H1 (cell line): ENCODE measurements around the gene SLC27A2. TPM values are rescaled to one million over a fixed set of nuclear protein-coding genes. Genes with fewer than 3 reads are reported as not detected.

ENCODE experiments used
- CTCF ChIA-PET: fragments of 300-600 bp; sonication (Branson Sonifier 250); formaldehyde crosslinking; loops from one replicate; lab custom pipeline; 2021; ENCODE audit not compliant: partially characterized antibody; lab: Charles Lee
- POLR2A ChIA-PET: fragments of 300-600 bp; sonication (Branson Sonifier 250); formaldehyde crosslinking; loops from one replicate; lab custom pipeline; 2021; ENCODE audit warnings: inconsistent platforms; ENCODE audit not compliant: partially characterized antibody; lab: Charles Lee
- DNase-seq, 2 experiments: peaks; one replicate each; pipeline versions ENCODE4 v3.0.0 to v3.0.0-alpha.2; 2010 to 2022; ENCODE audit warnings: low spot score in 2 of 2, low read depth in 1 of 2, mixed read lengths in 1 of 2
- FAIRE-seq: peaks from 2 replicates; lab custom pipeline; 2011; peaks lifted over from hg19 to GRCh38; lab: Jason Lieb, UNC
- H2AFZ ChIP-seq: 2 replicates; pipeline ENCODE4 v1.8.1; 2012; ENCODE audit warnings: low read length, inconsistent platforms
- H2AK5ac ChIP-seq: 2 replicates; pipeline ENCODE4 v1.6.1; 2013; ENCODE audit warnings: low read depth, low read length
- H2BK120ac ChIP-seq: replicated peaks from 2 replicates; pipeline ENCODE3; 2013; ENCODE audit warnings: low read depth, low read length, inconsistent platforms
- H2BK12ac ChIP-seq: 2 replicates; pipeline ENCODE4 v1.6.1; 2013; ENCODE audit warnings: low read depth, low read length
- H2BK15ac ChIP-seq: 2 replicates; pipeline ENCODE4 v1.6.1; 2013; ENCODE audit warnings: low read length
- H2BK20ac ChIP-seq: 2 replicates; pipeline ENCODE4 v1.6.1; 2013; ENCODE audit warnings: low read length
- H2BK5ac ChIP-seq: 2 replicates; pipeline ENCODE4 v1.6.1; 2013; ENCODE audit warnings: low read depth, low read length
- H3K14ac ChIP-seq: 2 replicates; pipeline ENCODE4 v1.6.1; 2013; ENCODE audit warnings: inconsistent platforms; ENCODE audit not compliant: insufficient read length
- H3K18ac ChIP-seq: 2 replicates; pipeline ENCODE4 v1.6.1; 2013; ENCODE audit warnings: low read length; ENCODE audit errors: extremely low read depth
- H3K23ac ChIP-seq: 2 replicates; pipeline ENCODE4 v1.6.1; 2013; ENCODE audit warnings: inconsistent platforms; ENCODE audit not compliant: insufficient read length
- H3K23me2 ChIP-seq: 2 replicates; pipeline ENCODE4 v1.6.1; 2013; ENCODE audit warnings: low read depth, low read length
- H3K27ac ChIP-seq: 2 replicates; pipeline ENCODE4 v1.6.1; 2011; ENCODE audit warnings: low read depth, low read length, inconsistent platforms
- H3K27me3 ChIP-seq, 4 experiments: replicated peaks in 1 of 4; 1 replicate in 1 of 4; 2 replicates in 3 of 4; pipeline versions ENCODE4 v1.6.1 to v1.8.1; 2011 to 2013; ENCODE audit warnings: low read length in 3 of 4, mild to moderate bottlenecking in 3 of 4, inconsistent platforms in 2 of 4, mixed read lengths in 2 of 4, moderate library complexity in 1 of 4; ENCODE audit not compliant: control insufficient read depth in 3 of 4, insufficient read depth in 3 of 4; ENCODE audit errors: extremely low read depth in 1 of 4
- H3K36me3 ChIP-seq, 4 experiments: 2 replicates each; pipeline versions ENCODE4 v1.6.1 to v1.8.1; 2011 to 2013; ENCODE audit warnings: mild to moderate bottlenecking in 4 of 4, low read length in 3 of 4, moderate library complexity in 2 of 4, control low read depth in 1 of 4, inconsistent platforms in 1 of 4; ENCODE audit not compliant: insufficient read depth in 4 of 4, control insufficient read depth in 2 of 4
- H3K4ac ChIP-seq: replicated peaks from 2 replicates; pipeline ENCODE3; 2013; ENCODE audit warnings: low read length, low read depth, mixed read lengths, inconsistent platforms; ENCODE audit not compliant: insufficient read length
- H3K4me1 ChIP-seq, 4 experiments: replicated peaks in 1 of 4; 1 replicate in 1 of 4; 2 replicates in 3 of 4; pipeline versions ENCODE4 v1.6.1 to v1.8.1; 2011 to 2013; ENCODE audit warnings: low read length in 3 of 4, inconsistent platforms in 2 of 4, mixed read lengths in 1 of 4; ENCODE audit not compliant: insufficient read depth in 4 of 4, control insufficient read depth in 3 of 4
- H3K4me2 ChIP-seq, 2 experiments: 2 replicates each; pipeline versions ENCODE4 v1.6.1 to v1.8.1; 2011 to 2013; ENCODE audit warnings: low read depth in 2 of 2, low read length in 2 of 2, control low read depth in 1 of 2, inconsistent platforms in 1 of 2, mild to moderate bottlenecking in 1 of 2; ENCODE audit not compliant: insufficient read depth in 1 of 2
- H3K4me3 ChIP-seq, 4 experiments: fragments of 200-600, 300-600 bp in 1 of 4; sonication (generic), shearing (Covaris generic), sonication (Bioruptor Twin) in 1 of 4; 2 replicates each; pipeline versions ENCODE4 v1.5.1 to v1.8.1; 2011 to 2016; ENCODE audit warnings: low read length in 4 of 4, low read depth in 3 of 4, control low read depth in 2 of 4, inconsistent platforms in 2 of 4, mild to moderate bottlenecking in 2 of 4, mixed read lengths in 1 of 4, moderate library complexity in 1 of 4; ENCODE audit not compliant: insufficient read depth in 2 of 4; ENCODE audit errors: extremely low read depth in 1 of 4
- H3K56ac ChIP-seq: replicated peaks from 2 replicates; pipeline ENCODE3; 2013; ENCODE audit warnings: low read depth, mild to moderate bottlenecking, mixed read lengths, low read length, inconsistent platforms; ENCODE audit not compliant: insufficient read length
- H3K79me1 ChIP-seq: 2 replicates; pipeline ENCODE4 v1.6.1; 2013; ENCODE audit warnings: low read depth, low read length, control low read depth
- H3K79me2 ChIP-seq, 2 experiments: 2 replicates each; pipeline versions ENCODE4 v1.6.1 to v1.8.1; 2012 to 2013; ENCODE audit warnings: low read length in 2 of 2, mild to moderate bottlenecking in 2 of 2, inconsistent platforms in 1 of 2; ENCODE audit not compliant: insufficient read depth in 2 of 2, control insufficient read depth in 1 of 2
- H3K9ac ChIP-seq, 4 experiments: replicated peaks in 1 of 4; 1 replicate in 1 of 4; 2 replicates in 3 of 4; pipeline versions ENCODE4 v1.6.1 to v1.8.1; 2011 to 2013; ENCODE audit warnings: low read depth in 3 of 4, low read length in 3 of 4, control low read depth in 2 of 4, mild to moderate bottlenecking in 2 of 4, moderate library complexity in 2 of 4, inconsistent platforms in 1 of 4; ENCODE audit errors: extremely low read depth in 1 of 4
- H3K9me3 ChIP-seq, 2 experiments: 2 replicates each; pipeline versions ENCODE4 v1.6.1 to v1.8.1; 2012 to 2013; ENCODE audit warnings: mild to moderate bottlenecking in 2 of 2, moderate library complexity in 2 of 2, control low read depth in 1 of 2, inconsistent platforms in 1 of 2, low read depth in 1 of 2, low read length in 1 of 2, mixed read lengths in 1 of 2; ENCODE audit not compliant: insufficient read depth in 2 of 2
- H4K20me1 ChIP-seq, 2 experiments: replicated peaks in 1 of 2; 2 replicates each; pipeline versions ENCODE3 to v1.8.1; 2011 to 2013; ENCODE audit warnings: inconsistent platforms in 2 of 2, low read length in 2 of 2, mild to moderate bottlenecking in 1 of 2; ENCODE audit not compliant: insufficient read depth in 2 of 2, control insufficient read depth in 1 of 2
- H4K5ac ChIP-seq: 2 replicates; pipeline ENCODE4 v1.6.1; 2013; ENCODE audit warnings: low read length, low read depth, mixed read lengths, inconsistent platforms; ENCODE audit not compliant: insufficient read length
- H4K8ac ChIP-seq: 2 replicates; pipeline ENCODE4 v1.8.0; 2013; ENCODE audit warnings: mild to moderate bottlenecking, moderate library complexity, low read length, inconsistent platforms; ENCODE audit not compliant: insufficient read depth; ENCODE audit errors: extremely low read depth
- H4K91ac ChIP-seq: replicated peaks from 2 replicates; pipeline ENCODE3; 2013; ENCODE audit warnings: low read length, mixed read lengths, inconsistent platforms; ENCODE audit not compliant: insufficient read length
- ASH2L ChIP-seq: fragments of 200-600, 300-600 bp; sonication (generic); IDR thresholded peaks from one replicate; pipeline ENCODE4 v1.7.1; 2017; ENCODE audit warnings: low read length
- ATF2 ChIP-seq: IDR thresholded peaks from 2 replicates; pipeline ENCODE4 v1.6.1; 2012; ENCODE audit warnings: low read length, inconsistent platforms
- BCL11A ChIP-seq, 2 experiments: IDR thresholded peaks; one replicate each; pipeline ENCODE4 v1.6.1; 2011; ENCODE audit warnings: low read depth in 2 of 2, low read length in 2 of 2, mild to moderate bottlenecking in 2 of 2
- BRCA1 ChIP-seq: IDR thresholded peaks from 2 replicates; pipeline ENCODE4 v1.6.1; 2012; ENCODE audit warnings: low read depth, low read length, improper control_type of control experiment
- CBX5 ChIP-seq: fragments of 300-800, 300-1000 bp; sonication (generic); IDR thresholded peaks from 2 replicates; pipeline ENCODE4 v1.7.1; 2016; ENCODE audit warnings: antibody characterized with exemption, low read length, low read depth
- CHD1 ChIP-seq: IDR thresholded peaks from 2 replicates; pipeline ENCODE4 v1.6.1; 2012; ENCODE audit warnings: low read depth, low read length, improper control_type of control experiment
- CHD2 ChIP-seq: IDR thresholded peaks from 2 replicates; pipeline ENCODE4 v1.6.1; 2012; ENCODE audit warnings: low read length, improper control_type of control experiment
- GABPA ChIP-seq: IDR thresholded peaks from 2 replicates; pipeline ENCODE4 v1.6.1; 2011; ENCODE audit warnings: mild to moderate bottlenecking, low read length, moderate library complexity, borderline replicate concordance; ENCODE audit not compliant: insufficient read depth
- HDAC2 ChIP-seq, 2 experiments: fragments of 300-600 bp in 1 of 2; sonication (generic) in 1 of 2; IDR thresholded peaks; 2 replicates each; pipeline ENCODE4 v1.6.1; 2011 to 2012; ENCODE audit warnings: low read depth in 2 of 2, low read length in 2 of 2, mild to moderate bottlenecking in 2 of 2, moderate library complexity in 2 of 2, borderline replicate concordance in 1 of 2, inconsistent platforms in 1 of 2
- KDM4A ChIP-seq: IDR thresholded peaks from one replicate; pipeline ENCODE4 v1.7.1; 2012; ENCODE audit warnings: low read depth, mild to moderate bottlenecking, moderate library complexity, low read length, inconsistent platforms; ENCODE audit not compliant: severe bottlenecking
- SIX5 ChIP-seq: IDR thresholded peaks from 2 replicates; pipeline ENCODE4 v1.6.1; 2011; ENCODE audit warnings: mild to moderate bottlenecking, low read depth, low read length
- TBP ChIP-seq: IDR thresholded peaks from 2 replicates; pipeline ENCODE4 v1.6.1; 2011; ENCODE audit warnings: low read depth, low read length, improper control_type of control experiment
- WGBS, 2 experiments: shearing (Covaris generic) in 1 of 2; methylation state at CpG; one replicate each; pipeline versions ENCODE4 v1.1.6 to v1.1.7; 2013 to 2015; ENCODE audit warnings: low lambda C conversion rate in 2 of 2, mixed read lengths in 2 of 2, inconsistent platforms in 1 of 2, low coverage in 1 of 2, missing lambda C conversion rate in 1 of 2; ENCODE audit not compliant: insufficient replicate concordance in 2 of 2, insufficient coverage in 1 of 2, insufficient read length in 1 of 2; ENCODE audit errors: extremely low coverage in 1 of 2, missing lambda C conversion rate in 1 of 2; 5-methylcytosine and 5-hydroxymethylcytosine counted together
- polyA plus RNA-seq, 7 experiments: library from polyadenylated mRNA; depleted of rRNA in 3 of 7; stranded (reverse) in 5 of 7; unstranded in 2 of 7; fragments of >200 nt in 5 of 7; fragments of 200-250 nt in 2 of 7; gene quantifications; 1 replicate in 5 of 7; 2 replicates in 1 of 7; 4 replicates in 1 of 7; pipeline versions ENCODE4 v1.2.1 to v1.2.3, GENCODE V29; 2011 to 2013; ENCODE audit warnings: missing spikeins in 2 of 7, mixed read lengths in 2 of 7
- total RNA-seq: library from RNA; stranded (reverse); fragmentation: NEBNext Ultra II Directional; extraction: Animal tissue kit (Norgen Biotek cat#: 25700); gene quantifications from 2 replicates; pipeline ENCODE4 v1.2.1, GENCODE V29; 2021
- TF ChIP-seq, protein P1 (sequence below): IDR thresholded peaks from 2 replicates; pipeline ENCODE4 v1.6.1; 2012; ENCODE audit warnings: inconsistent platforms

The SLC27A2 gene
- total and polyA plus RNA-seq, 2 of the 8 experiments (the other 6 are each of a cell fraction or from before 2014, with no cell fraction given), result 5.6 to 5.8 TPM

- no peaks in the 10 kb centered on the region for H4K20me1 ChIP-seq
- H4K91ac ChIP-seq, result no peak overlapping the region
- no peaks in the 10 kb centered on the region for H3K27me3 ChIP-seq
- no peaks in the 10 kb centered on the region for H3K9me3 ChIP-seq
- H4K8ac ChIP-seq, result no peak overlapping the region
- no peak overlapping the region for H3K14ac ChIP-seq
- no peak overlapping the region for H3K56ac ChIP-seq
- FAIRE-seq, result no peak
- no peak overlapping the region for H3K27ac ChIP-seq
- no peaks in the 10 kb centered on the region for H3K36me3 ChIP-seq
- no peaks in the 10 kb centered on the region for H3K23me2 ChIP-seq
- H2BK5ac ChIP-seq, result no peak overlapping the region
- no peak overlapping the region for H2BK20ac ChIP-seq
- H2BK12ac ChIP-seq, result no peak overlapping the region
- H3K9ac ChIP-seq, result no peak overlapping the region
- H3K4me1 ChIP-seq, result no peaks in the 10 kb centered on the region
- ChIA-PET POLR2A (no interaction called here), CTCF (no interaction called here)
- H4K5ac ChIP-seq, result no peak overlapping the region
- 91% methylated on average over 2 of the region's 2 CpGs; no CpG with 5 or more reads in 1 of the 2 experiments for whole genome bisulfite sequencing, 2 experiments
- H3K4me2 ChIP-seq, result no peak overlapping the region
- H3K4ac ChIP-seq, result no peak overlapping the region
- no peak overlapping the region for H3K18ac ChIP-seq
- H2AFZ ChIP-seq, result no peak overlapping the region
- H2AK5ac ChIP-seq, result no peak overlapping the region
- no peak for DNase-seq
- no peak overlapping the region for H3K4me3 ChIP-seq
- no peak overlapping the region for H2BK15ac ChIP-seq
- no peaks in the 10 kb centered on the region for H3K79me1 ChIP-seq
- H2BK120ac ChIP-seq, result no peak overlapping the region
- no peak overlapping the region for H3K23ac ChIP-seq
- H3K79me2 ChIP-seq, result no peaks in the 10 kb centered on the region
- TF ChIP-seq, protein P1, sequence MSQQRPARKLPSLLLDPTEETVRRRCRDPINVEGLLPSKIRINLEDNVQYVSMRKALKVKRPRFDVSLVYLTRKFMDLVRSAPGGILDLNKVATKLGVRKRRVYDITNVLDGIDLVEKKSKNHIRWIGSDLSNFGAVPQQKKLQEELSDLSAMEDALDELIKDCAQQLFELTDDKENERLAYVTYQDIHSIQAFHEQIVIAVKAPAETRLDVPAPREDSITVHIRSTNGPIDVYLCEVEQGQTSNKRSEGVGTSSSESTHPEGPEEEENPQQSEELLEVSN, result no peak
- no peak for TF ChIP-seq BRCA1
- no peak for TF ChIP-seq ASH2L
- no peak for TF ChIP-seq SIX5
- no peak for TF ChIP-seq HDAC2 (IDR thresholded peaks at IDR 0.05; ENCODE audit: borderline replicate concordance in 1 of 2, low read depth in 2 of 2, low read length in 2 of 2)
- no peak for TF ChIP-seq TBP
- no peak for TF ChIP-seq CHD2
- TF ChIP-seq ATF2, result no peak
- no peak for TF ChIP-seq GABPA
- no peak for TF ChIP-seq KDM4A
- no peak for TF ChIP-seq BCL11A (IDR thresholded peaks at IDR 0.05; ENCODE audit: low read depth in 2 of 2, low read length in 2 of 2)
- no peak for TF ChIP-seq CHD1
- TF ChIP-seq CBX5, result no peak
Observed at GRCh38 chr15:50246631-50247030, 64.6 kb downstream of the SLC27A2 start.
